Suprapubic skin (tissue), 4 donors: ENCODE results near the gene MAGI1. TPM values are rescaled to one million over a fixed set of nuclear protein-coding genes. Genes with fewer than 3 reads are reported as not detected.
A peak's percentile ranks its signal among the peaks of the same experiment; 100 is the strongest.

Source experiments
- DNase-seq, 2 donors: peaks; one replicate each; pipeline ENCODE4 v3.0.0-alpha.2; 2019; ENCODE audit warnings: low spot score in 2 of 2
- H3K27ac ChIP-seq: fragments of 200-600 bp; sonication (generic); one replicate; pipeline ENCODE4 v1.5.1; 2019
- H3K27me3 ChIP-seq: fragments of 200-600 bp; sonication (generic); one replicate; pipeline ENCODE4 v1.5.1; 2019
- H3K36me3 ChIP-seq: fragments of 200-600 bp; sonication (generic); one replicate; pipeline ENCODE4 v1.5.1; 2019
- H3K4me1 ChIP-seq: fragments of 200-600 bp; sonication (generic); one replicate; pipeline ENCODE4 v1.5.1; 2019
- H3K4me3 ChIP-seq: fragments of 200-600 bp; sonication (generic); one replicate; pipeline ENCODE4 v1.5.1; 2019; ENCODE audit warnings: mild to moderate bottlenecking
- H3K9me3 ChIP-seq: fragments of 200-600 bp; sonication (generic); one replicate; pipeline ENCODE4 v1.5.1; 2019
- CTCF ChIP-seq, 2 donors: fragments of 200-600 bp in 1 of 2; fragments of 450-650 bp in 1 of 2; sonication (generic) in 1 of 2; IDR thresholded peaks; one replicate each; pipeline ENCODE4 v1.5.1; 2016 to 2019; ENCODE audit warnings: antibody characterized with exemption in 2 of 2, mild to moderate bottlenecking in 1 of 2, moderate library complexity in 1 of 2
- EP300 ChIP-seq: sonication (generic); formaldehyde crosslinking; IDR thresholded peaks from one replicate; pipeline ENCODE4 v1.6.1; 2017; ENCODE audit warnings: antibody characterized with exemption
- POLR2A ChIP-seq, 2 donors: fragments of 450-650 bp; IDR thresholded peaks; one replicate each; pipeline ENCODE4 v1.6.1; 2017; ENCODE audit warnings: antibody characterized with exemption in 2 of 2, mild to moderate bottlenecking in 2 of 2, moderate library complexity in 2 of 2
- POLR2AphosphoS5 ChIP-seq, 3 donors: sonication (generic); formaldehyde crosslinking; IDR thresholded peaks; one replicate each; pipeline ENCODE4 v1.6.1; 2017; ENCODE audit warnings: antibody characterized with exemption in 3 of 3
- WGBS: methylation state at CpG from one replicate; pipeline ENCODE4 v1.1.5; 2018; 5-methylcytosine and 5-hydroxymethylcytosine counted together
- total RNA-seq, 4 donors: library from RNA; depleted of rRNA; stranded (reverse); fragments of >200 nt; gene quantifications; one replicate each; pipeline ENCODE4 v1.1.0, GENCODE V29; 2016

The MAGI1 gene
- total RNA-seq, 4 donors from 2014 or later = 37.9 to 71.5 (median 48.6) TPM

- TF ChIP-seq EP300 = no peak
- TF ChIP-seq POLR2A (IDR thresholded peaks at IDR 0.05) = no peak
- no peak for TF ChIP-seq POLR2AphosphoS5 (IDR thresholded peaks at IDR 0.05)
- TF ChIP-seq CTCF (IDR thresholded peaks at IDR 0.05) = no peak
- no peak for DNase-seq
- Histone ChIP-seq H3K27me3 (no peaks in the 10 kb centered on the region), H3K4me3 (no peak overlapping the region), H3K27ac (no peak overlapping the region), H3K4me1 (no peaks in the 10 kb centered on the region), H3K36me3 (no peaks in the 10 kb centered on the region), H3K9me3 (peaks cover 3% of the 10 kb centered on the region)
- WGBS = 88% methylated on average over 1 of the region's 1 CpG
Measured at GRCh38 chr3:65927576-65927975, 111.1 kb downstream of the MAGI1 start.

- H3K27ac ChIP-seq = no peak overlapping the region
- H3K36me3 ChIP-seq = no peaks in the 10 kb centered on the region
- WGBS = 59% methylated on average over 3 of the region's 3 CpGs
- no peak for DNase-seq
- no peak for TF ChIP-seq POLR2A (IDR thresholded peaks at IDR 0.05)
- H3K9me3 ChIP-seq = no peaks in the 10 kb centered on the region
- no peak overlapping the region for H3K4me3 ChIP-seq
- no peaks in the 10 kb centered on the region for H3K4me1 ChIP-seq
- H3K27me3 ChIP-seq = no peaks in the 10 kb centered on the region
Measured at GRCh38 chr3:65925254-65925954, 113.3 kb downstream of the MAGI1 start.

GRCh38 chr3:65924762-65925161 lies 114.0 kb downstream of the MAGI1 start:
- H3K4me3 ChIP-seq = no peak overlapping the region
- no peaks in the 10 kb centered on the region for H3K9me3 ChIP-seq
- no peak for DNase-seq
- TF ChIP-seq EP300 = no peak
- no peak for TF ChIP-seq CTCF (IDR thresholded peaks at IDR 0.05)
- no peak for TF ChIP-seq POLR2A (IDR thresholded peaks at IDR 0.05)
- no peak for TF ChIP-seq POLR2AphosphoS5 (IDR thresholded peaks at IDR 0.05)
- H3K4me1 ChIP-seq = no peaks in the 10 kb centered on the region
- H3K27ac ChIP-seq = peak overlapping the region; percentile 6
- no peaks in the 10 kb centered on the region for H3K36me3 ChIP-seq
- no peaks in the 10 kb centered on the region for H3K27me3 ChIP-seq
- WGBS = 83% methylated on average over 4 of the region's 4 CpGs

- TF ChIP-seq POLR2AphosphoS5 (IDR thresholded peaks at IDR 0.05) = no peak
- TF ChIP-seq EP300 = no peak
- no peak for TF ChIP-seq CTCF (IDR thresholded peaks at IDR 0.05)
- no peak for TF ChIP-seq POLR2A (IDR thresholded peaks at IDR 0.05)
- DNase-seq = no peak
- Histone ChIP-seq H3K27ac (no peak overlapping the region), H3K36me3 (no peaks in the 10 kb centered on the region), H3K4me3 (no peak overlapping the region), H3K4me1 (no peaks in the 10 kb centered on the region), H3K27me3 (no peaks in the 10 kb centered on the region), H3K9me3 (no peaks in the 10 kb centered on the region)
- WGBS = 81% methylated on average over 2 of the region's 2 CpGs
Measured at GRCh38 chr3:65922441-65922840, 116.3 kb downstream of the MAGI1 start.

- 85% methylated on average over 2 of the region's 2 CpGs for WGBS
- no peaks in the 10 kb centered on the region for H3K9me3 ChIP-seq
- no peaks in the 10 kb centered on the region for H3K36me3 ChIP-seq
- TF ChIP-seq EP300 (no peak), POLR2A (IDR thresholded peaks at IDR 0.05) (no peak), CTCF (IDR thresholded peaks at IDR 0.05) (no peak), POLR2AphosphoS5 (IDR thresholded peaks at IDR 0.05) (no peak)
- H3K4me3 ChIP-seq = no peak overlapping the region
- no peaks in the 10 kb centered on the region for H3K27me3 ChIP-seq
- no peaks in the 10 kb centered on the region for H3K4me1 ChIP-seq
- no peak overlapping the region for H3K27ac ChIP-seq
- DNase-seq = no peak
Measured at GRCh38 chr3:65919826-65920225, 118.9 kb downstream of the MAGI1 start.

- no peaks in the 10 kb centered on the region for H3K9me3 ChIP-seq
- no peaks in the 10 kb centered on the region for H3K27me3 ChIP-seq
- no peaks in the 10 kb centered on the region for H3K4me1 ChIP-seq
- H3K4me3 ChIP-seq = no peak overlapping the region
- WGBS = 64% methylated on average over 2 of the region's 2 CpGs
- H3K27ac ChIP-seq = no peak overlapping the region
- TF ChIP-seq CTCF (IDR thresholded peaks at IDR 0.05) (no peak), POLR2A (IDR thresholded peaks at IDR 0.05) (no peak), POLR2AphosphoS5 (IDR thresholded peaks at IDR 0.05) (no peak), EP300 (no peak)
- no peak for DNase-seq
- no peaks in the 10 kb centered on the region for H3K36me3 ChIP-seq
Measured at GRCh38 chr3:65915477-65915876, 123.2 kb downstream of the MAGI1 start.
